ENCODE data around the gene ABCD1. TPM values are rescaled to one million over a fixed set of nuclear protein-coding genes. Genes with fewer than 3 reads are reported as not detected.

ABCD1 gene
- total RNA-seq, 4 donors from 2014 or later, result 19.9 to 54.6 (median 34.5) TPM

- in situ Hi-C loops (cut with MboI; ENCODE audit: low sequenced_read_pairs in 4 of 4), result loop anchor here in 3 of 4 donors (25.0 kb wide), 2 partner anchors 155 to 180 kb away; partner anchors contain the start of genes HCFC1 (in 2 of the 3), TMEM187 (in 2 of the 3), ARHGAP4 (in 1 of the 3) and NAA10 (in 1 of the 3)
- H3K4me3 ChIP-seq, result peak overlapping the region in 1 of 4 donors; percentile 52
- intact Hi-C loops (cut with DNase I; ENCODE audit: low total_unique reads), result loop anchor here (1.0 kb wide), 1 partner anchor 18 kb away; the partner anchor contains the start of gene PLXNB3
- ATAC-seq (peak; percentile 35 to 65), DNase-seq (peak; percentile 30 to 81)
- H3K36me3 ChIP-seq, result peaks cover 0 to 4% of the 10 kb centered on the region in 2 donors
- H3K27ac ChIP-seq, result peak overlapping the region; percentile 88 to 94 (median 90)
- H3K4me1 ChIP-seq, result peaks cover 0 to 30% of the 10 kb centered on the region in 2 donors
- H3K9me3 ChIP-seq, result no peaks in the 10 kb centered on the region
- H3K27me3 ChIP-seq, result no peaks in the 10 kb centered on the region
- TF ChIP-seq POLR2A (IDR thresholded peaks at IDR 0.05), result no peak
- TF ChIP-seq, protein P1, sequence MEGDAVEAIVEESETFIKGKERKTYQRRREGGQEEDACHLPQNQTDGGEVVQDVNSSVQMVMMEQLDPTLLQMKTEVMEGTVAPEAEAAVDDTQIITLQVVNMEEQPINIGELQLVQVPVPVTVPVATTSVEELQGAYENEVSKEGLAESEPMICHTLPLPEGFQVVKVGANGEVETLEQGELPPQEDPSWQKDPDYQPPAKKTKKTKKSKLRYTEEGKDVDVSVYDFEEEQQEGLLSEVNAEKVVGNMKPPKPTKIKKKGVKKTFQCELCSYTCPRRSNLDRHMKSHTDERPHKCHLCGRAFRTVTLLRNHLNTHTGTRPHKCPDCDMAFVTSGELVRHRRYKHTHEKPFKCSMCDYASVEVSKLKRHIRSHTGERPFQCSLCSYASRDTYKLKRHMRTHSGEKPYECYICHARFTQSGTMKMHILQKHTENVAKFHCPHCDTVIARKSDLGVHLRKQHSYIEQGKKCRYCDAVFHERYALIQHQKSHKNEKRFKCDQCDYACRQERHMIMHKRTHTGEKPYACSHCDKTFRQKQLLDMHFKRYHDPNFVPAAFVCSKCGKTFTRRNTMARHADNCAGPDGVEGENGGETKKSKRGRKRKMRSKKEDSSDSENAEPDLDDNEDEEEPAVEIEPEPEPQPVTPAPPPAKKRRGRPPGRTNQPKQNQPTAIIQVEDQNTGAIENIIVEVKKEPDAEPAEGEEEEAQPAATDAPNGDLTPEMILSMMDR (IDR thresholded peaks at IDR 0.05 in 4 of 5, conservative IDR thresholded peaks at IDR 0.05 in 1 of 5), result peak in 3 of 5 experiments; percentile 13 to 44 (median 26)
Measured at GRCh38 chrX:153782313-153782712, 57.7 kb downstream of the ABCD1 start.

DNA sequence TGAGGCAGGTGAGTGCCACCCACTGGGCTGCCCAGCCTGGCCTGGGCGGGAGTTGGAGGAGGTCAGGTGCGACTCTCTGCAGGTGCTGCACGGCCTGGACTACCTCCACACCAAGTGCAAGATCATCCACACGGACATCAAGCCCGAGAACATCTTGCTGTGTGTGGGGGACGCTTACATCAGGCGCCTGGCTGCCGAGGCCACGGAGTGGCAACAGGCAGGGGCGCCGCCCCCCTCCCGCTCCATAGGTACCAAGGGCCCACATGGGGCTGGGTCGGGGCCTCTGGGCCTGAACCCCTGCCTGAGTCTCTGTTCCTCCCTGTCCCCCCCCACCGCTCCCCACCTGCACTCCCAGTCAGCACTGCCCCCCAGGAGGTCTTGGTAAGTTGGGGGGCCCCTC, 58.2 kb downstream of the ABCD1 start:
- intact Hi-C loops (cut with DNase I; ENCODE audit: low total_unique reads) (loop anchor here (1.0 kb wide), 1 partner anchor 19 kb away; the partner anchor contains the start of gene PLXNB3), in situ Hi-C loops (cut with MboI; ENCODE audit: low sequenced_read_pairs in 4 of 4) (loop anchor here in 3 of 4 donors (25.0 kb wide), 2 partner anchors 154 to 179 kb away; partner anchors contain the start of genes HCFC1 (in 2 of the 3), TMEM187 (in 2 of the 3), ARHGAP4 (in 1 of the 3) and NAA10 (in 1 of the 3))
- peaks cover 0 to 30% of the 10 kb centered on the region in 2 donors for H3K4me1 ChIP-seq
- peak overlapping the region in 2 of 4 donors; percentile 20 to 91 for H3K27ac ChIP-seq
- no peaks in the 10 kb centered on the region for H3K27me3 ChIP-seq
- H3K9me3 ChIP-seq, result no peaks in the 10 kb centered on the region
- ATAC-seq, result no peak
- H3K4me3 ChIP-seq, result no peak overlapping the region
- DNase-seq, result no peak
- H3K36me3 ChIP-seq, result peaks cover 0 to 10% of the 10 kb centered on the region in 2 donors
- TF ChIP-seq, protein P1 (IDR thresholded peaks at IDR 0.05 in 4 of 5, conservative IDR thresholded peaks at IDR 0.05 in 1 of 5), result no peak
- TF ChIP-seq POLR2A (IDR thresholded peaks at IDR 0.05), result no peak

- no peak for DNase-seq
- in situ Hi-C loops (cut with MboI; ENCODE audit: low sequenced_read_pairs in 4 of 4), result loop anchor here in 3 of 4 donors (25.0 kb wide), 2 partner anchors 154 to 179 kb away; partner anchors contain the start of genes HCFC1 (in 2 of the 3), TMEM187 (in 2 of the 3), ARHGAP4 (in 1 of the 3) and NAA10 (in 1 of the 3)
- ATAC-seq, result no peak
- peak overlapping the region in 2 of 4 donors; percentile 20 to 91 for H3K27ac ChIP-seq
- no peak overlapping the region for H3K4me3 ChIP-seq
- TF ChIP-seq, protein P1 (IDR thresholded peaks at IDR 0.05 in 4 of 5, conservative IDR thresholded peaks at IDR 0.05 in 1 of 5), result no peak
- TF ChIP-seq POLR2A (IDR thresholded peaks at IDR 0.05), result no peak
- no peaks in the 10 kb centered on the region for H3K9me3 ChIP-seq
- no peaks in the 10 kb centered on the region for H3K27me3 ChIP-seq
- H3K36me3 ChIP-seq, result peaks cover 0 to 11% of the 10 kb centered on the region in 2 donors
- intact Hi-C loops (cut with DNase I; ENCODE audit: low total_unique reads), result no loop called here
- peaks cover 0 to 30% of the 10 kb centered on the region in 2 donors for H3K4me1 ChIP-seq
Measured at GRCh38 chrX:153783378-153784013, 58.8 kb downstream of the ABCD1 start.

- peaks cover 0 to 30% of the 10 kb centered on the region in 2 donors for H3K4me1 ChIP-seq
- no peak overlapping the region for H3K4me3 ChIP-seq
- in situ Hi-C loops (cut with MboI; ENCODE audit: low sequenced_read_pairs in 4 of 4) (loop anchor here in 3 of 4 donors (25.0 kb wide), 2 partner anchors 153 to 178 kb away; partner anchors contain the start of genes HCFC1 (in 2 of the 3), TMEM187 (in 2 of the 3), ARHGAP4 (in 1 of the 3) and NAA10 (in 1 of the 3)), intact Hi-C loops (cut with DNase I; ENCODE audit: low total_unique reads) (no loop called here)
- DNase-seq, result no peak
- no peak for ATAC-seq
- peaks cover 0 to 11% of the 10 kb centered on the region in 2 donors for H3K36me3 ChIP-seq
- TF ChIP-seq POLR2A (IDR thresholded peaks at IDR 0.05), result no peak
- TF ChIP-seq, protein P1 (IDR thresholded peaks at IDR 0.05 in 4 of 5, conservative IDR thresholded peaks at IDR 0.05 in 1 of 5), result no peak
- no peaks in the 10 kb centered on the region for H3K27me3 ChIP-seq
- H3K27ac ChIP-seq, result no peak overlapping the region
- no peaks in the 10 kb centered on the region for H3K9me3 ChIP-seq
Measured at GRCh38 chrX:153784325-153784967, 59.8 kb downstream of the ABCD1 start.
